Fibroblast of villous mesenchyme (primary cell): ENCODE results near the gene EFCAB5. TPM values are rescaled to one million over a fixed set of nuclear protein-coding genes. Genes with fewer than 3 reads are reported as not detected.
A peak's percentile ranks its signal among the peaks of the same experiment; 100 is the strongest.
"Not testable (repeated sequence)": the region's sequence is repeated elsewhere in the genome, so short reads cannot be mapped to it uniquely, and the experiment has no call there.

Experiments used
- DNase-seq: peaks from one replicate; pipeline ENCODE4 v3.0.0-alpha.2; 2010; ENCODE audit warnings: low read depth
- H3K4me3 ChIP-seq: 2 replicates; pipeline ENCODE4 v1.5.1; 2011; ENCODE audit warnings: low read depth, mild to moderate bottlenecking, low read length
- total RNA-seq: library from RNA; depleted of rRNA; stranded (reverse); fragments of >200 nt; gene quantifications from 2 replicates; pipeline ENCODE4 v1.2.3, GENCODE V29; 2012
- TF ChIP-seq, protein P1 (sequence below): IDR thresholded peaks from 2 replicates; pipeline ENCODE4 v1.5.1; 2012; ENCODE audit warnings: low read depth, mild to moderate bottlenecking, low read length; ENCODE audit not compliant: insufficient read depth

EFCAB5 gene
- total RNA-seq, 1 donor = under 0.01 TPM

DNA sequence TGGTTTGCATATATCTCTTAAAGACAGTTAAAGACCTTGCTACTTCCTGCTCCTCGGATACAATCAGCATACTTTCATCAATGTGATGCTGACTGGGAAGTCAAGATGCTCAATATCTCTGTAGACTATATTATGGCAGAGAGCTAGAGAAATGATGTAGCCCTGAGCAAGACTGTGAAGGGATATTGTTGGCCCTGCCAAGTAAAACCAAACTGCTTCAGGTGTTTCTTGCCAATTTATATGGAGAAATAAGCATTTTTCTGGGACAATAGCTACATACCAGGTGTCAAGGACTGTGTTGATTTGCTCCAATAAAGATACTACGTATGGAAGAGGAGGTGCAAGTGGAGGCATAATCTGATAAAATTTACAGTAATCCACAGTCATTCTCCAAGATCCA is 4.7 kb upstream of the EFCAB5 start:
- H3K4me3 ChIP-seq = no peak overlapping the region
- TF ChIP-seq, protein P1, sequence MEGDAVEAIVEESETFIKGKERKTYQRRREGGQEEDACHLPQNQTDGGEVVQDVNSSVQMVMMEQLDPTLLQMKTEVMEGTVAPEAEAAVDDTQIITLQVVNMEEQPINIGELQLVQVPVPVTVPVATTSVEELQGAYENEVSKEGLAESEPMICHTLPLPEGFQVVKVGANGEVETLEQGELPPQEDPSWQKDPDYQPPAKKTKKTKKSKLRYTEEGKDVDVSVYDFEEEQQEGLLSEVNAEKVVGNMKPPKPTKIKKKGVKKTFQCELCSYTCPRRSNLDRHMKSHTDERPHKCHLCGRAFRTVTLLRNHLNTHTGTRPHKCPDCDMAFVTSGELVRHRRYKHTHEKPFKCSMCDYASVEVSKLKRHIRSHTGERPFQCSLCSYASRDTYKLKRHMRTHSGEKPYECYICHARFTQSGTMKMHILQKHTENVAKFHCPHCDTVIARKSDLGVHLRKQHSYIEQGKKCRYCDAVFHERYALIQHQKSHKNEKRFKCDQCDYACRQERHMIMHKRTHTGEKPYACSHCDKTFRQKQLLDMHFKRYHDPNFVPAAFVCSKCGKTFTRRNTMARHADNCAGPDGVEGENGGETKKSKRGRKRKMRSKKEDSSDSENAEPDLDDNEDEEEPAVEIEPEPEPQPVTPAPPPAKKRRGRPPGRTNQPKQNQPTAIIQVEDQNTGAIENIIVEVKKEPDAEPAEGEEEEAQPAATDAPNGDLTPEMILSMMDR = no peak
- DNase-seq = no peak

DNA sequence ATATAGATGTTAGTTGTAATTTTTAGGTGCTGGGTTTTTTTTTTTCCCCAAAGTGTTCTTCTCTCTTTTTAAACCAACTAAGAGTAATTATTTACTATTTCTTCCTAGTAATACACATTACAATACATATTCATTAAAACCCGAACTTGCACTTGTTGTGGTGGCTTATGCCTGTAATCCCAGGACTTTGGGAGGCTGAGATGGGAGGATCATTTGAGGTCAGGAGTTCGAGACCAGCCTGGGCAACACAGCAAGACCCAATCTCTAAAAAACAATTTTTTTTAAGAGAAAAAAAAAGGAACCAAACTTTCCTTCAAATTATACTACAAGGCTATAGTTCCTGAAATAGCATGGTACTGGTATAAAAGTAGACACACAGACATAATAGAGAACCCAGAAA is 3.8 kb downstream of the EFCAB5 start:
- TF ChIP-seq, protein P1 = no peak
- no peak overlapping the region for H3K4me3 ChIP-seq
- no peak for DNase-seq

DNA sequence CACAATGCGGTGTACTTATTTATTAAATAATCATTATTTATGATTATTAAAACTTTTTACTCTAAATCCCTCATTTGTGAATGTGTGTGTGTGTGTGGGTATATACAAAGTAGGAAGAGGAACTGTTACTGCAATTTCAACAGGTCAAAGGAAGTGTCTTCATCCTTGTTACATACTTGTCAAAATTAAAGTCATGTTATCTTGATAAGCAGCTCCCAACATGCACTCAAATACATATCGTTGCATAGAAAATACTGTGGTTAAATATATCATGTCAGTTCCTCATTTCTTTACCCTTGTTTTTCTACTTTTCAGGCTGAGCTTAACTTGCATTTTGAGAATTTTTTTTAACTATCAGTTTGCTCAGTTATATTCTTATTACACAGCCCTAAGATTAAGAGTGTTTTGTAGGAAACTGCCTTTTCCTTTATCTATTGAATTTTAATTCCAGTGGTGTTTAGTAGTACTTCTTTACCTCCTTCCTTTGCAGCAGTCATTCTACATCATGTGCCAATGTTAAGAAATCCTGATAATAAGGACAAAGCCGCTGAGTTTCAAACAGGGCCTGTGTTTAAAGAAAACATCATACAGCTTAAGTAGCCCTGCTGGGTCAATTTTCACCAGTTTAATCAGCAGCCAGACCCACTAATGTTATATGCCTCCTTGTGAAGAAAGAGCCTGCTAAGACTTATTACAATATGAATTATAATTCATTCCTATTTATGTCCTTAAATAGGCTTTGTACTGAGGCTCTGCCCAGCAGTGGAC is 7.2 kb downstream of the EFCAB5 start:
- TF ChIP-seq, protein P1 = no peak
- H3K4me3 ChIP-seq = no peak overlapping the region
- no peak for DNase-seq

DNA sequence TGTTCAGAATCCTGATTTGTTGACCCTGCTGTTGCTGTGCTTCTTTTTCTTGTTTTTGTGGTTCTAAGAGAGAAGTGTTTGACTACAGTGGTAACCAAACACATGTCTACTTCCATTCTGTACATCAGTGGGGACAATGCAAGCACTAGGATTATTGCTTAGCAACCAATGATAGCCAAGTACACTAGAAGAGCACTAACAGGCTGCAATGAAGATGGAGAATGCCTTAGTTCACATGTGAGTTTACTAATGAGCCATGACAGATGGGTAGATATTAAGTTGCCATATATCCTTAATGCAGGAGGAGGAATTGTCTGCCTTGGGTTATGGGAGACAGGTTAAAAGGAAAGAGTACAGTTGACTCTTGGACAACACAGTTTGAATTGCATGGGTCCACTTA is 8.3 kb downstream of the EFCAB5 start:
- H3K4me3 ChIP-seq = no peak overlapping the region
- TF ChIP-seq, protein P1 = no peak
- no peak for DNase-seq

DNA sequence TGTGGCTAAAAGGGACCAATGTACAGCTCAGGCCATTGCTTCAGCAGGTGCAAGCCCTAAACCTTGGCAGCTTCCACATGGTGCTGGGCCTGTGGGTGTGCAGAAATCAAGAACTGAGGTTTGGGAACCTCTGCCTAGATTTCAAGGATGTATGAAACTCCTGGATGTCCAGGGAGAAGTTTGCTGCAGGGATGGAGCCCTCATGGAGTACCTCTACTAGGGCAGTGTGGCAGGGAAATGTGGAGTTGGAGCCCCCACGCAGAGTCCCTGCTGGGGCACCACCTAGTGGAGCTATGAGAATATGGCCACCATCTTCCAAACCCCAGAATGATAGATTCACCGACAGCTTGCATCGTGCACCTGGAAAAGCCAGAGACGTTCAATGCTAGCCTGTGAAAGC is 13.0 kb downstream of the EFCAB5 start:
- TF ChIP-seq, protein P1 = peak; percentile 3
- no peak for DNase-seq
- no peak overlapping the region for H3K4me3 ChIP-seq

DNA sequence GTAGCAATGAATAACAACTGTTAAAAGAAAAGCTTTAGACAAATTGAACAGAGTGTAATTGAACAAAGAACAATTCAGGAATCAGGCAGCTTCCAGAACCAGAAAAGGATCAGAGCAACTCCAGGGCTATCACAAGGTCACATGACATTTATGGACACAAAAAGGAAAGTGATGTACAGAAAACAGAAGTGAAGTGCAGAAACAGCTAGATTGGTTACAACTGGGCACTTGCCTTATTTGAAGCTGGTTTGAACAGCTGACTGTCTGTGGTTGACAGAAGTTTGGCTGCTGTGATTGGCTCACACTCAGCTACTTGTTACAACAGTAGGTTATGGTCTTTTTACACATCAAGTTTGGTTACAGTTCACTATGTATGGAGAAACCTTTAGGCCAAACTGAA is 14.8 kb downstream of the EFCAB5 start:
- TF ChIP-seq, protein P1 = no peak
- no peak for DNase-seq

DNA sequence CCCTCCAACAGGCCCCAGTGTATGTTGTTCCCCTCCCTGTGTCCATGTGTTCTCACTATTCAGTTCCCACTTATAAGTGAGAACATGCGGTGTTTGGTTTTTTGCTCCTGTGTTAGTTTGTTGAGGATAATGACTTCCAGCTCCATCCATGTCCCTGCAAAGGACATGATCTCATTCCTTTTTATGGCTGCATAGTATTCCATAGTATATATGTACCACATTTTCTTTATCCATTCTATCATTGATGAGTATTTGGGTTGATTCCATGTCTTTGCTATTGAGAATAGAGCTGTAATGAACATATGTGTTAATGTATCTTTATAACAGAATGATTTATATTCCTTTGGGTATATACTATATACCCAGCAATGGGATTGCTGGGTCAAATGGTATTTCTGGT is 16.1 kb downstream of the EFCAB5 start:
- DNase-seq, H3K4me3 ChIP-seq: not testable (repeated sequence)

More for the DNA sequence above, 14.8 kb downstream of the EFCAB5 start:
- H3K4me3 ChIP-seq = no peak overlapping the region
